H9 (cell line): ENCODE measurements around the gene ZSCAN2. TPM values are rescaled to one million over a fixed set of nuclear protein-coding genes. Genes with fewer than 3 reads are reported as not detected.

Experiments used
- DNase-seq: peaks from one replicate; pipeline ENCODE4 v3.0.0-alpha.2; 2017
- H2AFZ ChIP-seq: one replicate; pipeline ENCODE4 v1.6.1; 2013; ENCODE audit warnings: mild to moderate bottlenecking, low read length, control low read depth, moderate library complexity
- H2AK5ac ChIP-seq: 2 replicates; pipeline ENCODE4 v1.6.1; 2013; ENCODE audit warnings: low read length, control low read depth, mixed read lengths; ENCODE audit not compliant: insufficient read length
- H2BK120ac ChIP-seq: one replicate; pipeline ENCODE4 v1.6.1; 2013; ENCODE audit warnings: low read depth, mild to moderate bottlenecking, low read length, control low read depth, inconsistent platforms; ENCODE audit not compliant: poor library complexity, severe bottlenecking
- H2BK12ac ChIP-seq: 2 replicates; pipeline ENCODE4 v1.6.1; 2013; ENCODE audit warnings: low read length, control low read depth, mixed read lengths, low read depth; ENCODE audit not compliant: insufficient read length
- H2BK15ac ChIP-seq: 2 replicates; pipeline ENCODE4 v1.6.1; 2013; ENCODE audit warnings: low read depth, low read length, control low read depth
- H2BK20ac ChIP-seq: one replicate; pipeline ENCODE4 v1.6.1; 2013; ENCODE audit warnings: low read depth, mild to moderate bottlenecking, low read length, control low read depth, inconsistent platforms; ENCODE audit not compliant: poor library complexity, severe bottlenecking
- H2BK5ac ChIP-seq: 2 replicates; pipeline ENCODE4 v1.6.1; 2013; ENCODE audit warnings: low read length, control low read depth, mixed read lengths; ENCODE audit not compliant: insufficient read length
- H3K14ac ChIP-seq: 2 replicates; pipeline ENCODE4 v1.6.1; 2013; ENCODE audit warnings: low read length, control low read depth; ENCODE audit not compliant: insufficient read depth
- H3K18ac ChIP-seq: 2 replicates; pipeline ENCODE4 v1.6.1; 2013; ENCODE audit warnings: low read depth, mild to moderate bottlenecking, mixed read lengths, low read length, control low read depth; ENCODE audit not compliant: insufficient read length
- H3K23ac ChIP-seq: 2 replicates; pipeline ENCODE4 v1.6.1; 2013; ENCODE audit warnings: low read length, control low read depth, mixed read lengths, low read depth; ENCODE audit not compliant: insufficient read length
- H3K23me2 ChIP-seq: 2 replicates; pipeline ENCODE4 v1.6.1; 2013; ENCODE audit warnings: low read depth, mild to moderate bottlenecking, mixed read lengths, low read length, control low read depth; ENCODE audit not compliant: insufficient read length, poor library complexity, severe bottlenecking
- H3K27ac ChIP-seq: 2 replicates; pipeline ENCODE4 v1.5.1; 2013; ENCODE audit warnings: low read length, control low read depth, mixed read lengths, low read depth; ENCODE audit not compliant: insufficient read length
- H3K27me3 ChIP-seq: 2 replicates; pipeline ENCODE4 v1.6.1; 2013; ENCODE audit warnings: low read length, control low read depth, inconsistent platforms; ENCODE audit not compliant: insufficient read depth
- H3K4ac ChIP-seq: 2 replicates; pipeline ENCODE4 v1.6.1; 2013; ENCODE audit warnings: low read depth, mild to moderate bottlenecking, control low read depth, inconsistent platforms, low read length, moderate library complexity
- H3K4me1 ChIP-seq: 2 replicates; pipeline ENCODE4 v1.6.1; 2013; ENCODE audit warnings: low read length, control low read depth, inconsistent platforms; ENCODE audit not compliant: insufficient read depth
- H3K4me2 ChIP-seq: 2 replicates; pipeline ENCODE4 v1.6.1; 2013; ENCODE audit warnings: low read length, control low read depth, mixed read lengths; ENCODE audit not compliant: insufficient read length, insufficient read depth
- H3K56ac ChIP-seq: 2 replicates; pipeline ENCODE4 v1.6.1; 2013; ENCODE audit warnings: low read depth, mild to moderate bottlenecking, mixed read lengths, low read length, control low read depth; ENCODE audit not compliant: insufficient read length
- H3K79me1 ChIP-seq: 2 replicates; pipeline ENCODE4 v1.6.1; 2013; ENCODE audit warnings: low read depth, mild to moderate bottlenecking, moderate library complexity, low read length, control low read depth, inconsistent platforms; ENCODE audit not compliant: insufficient read depth, poor library complexity, severe bottlenecking
- H3K79me2 ChIP-seq: 2 replicates; pipeline ENCODE4 v1.6.1; 2013; ENCODE audit warnings: low read length, control low read depth, inconsistent platforms; ENCODE audit not compliant: insufficient read depth
- H3K9ac ChIP-seq: 2 replicates; pipeline ENCODE4 v1.6.1; 2013; ENCODE audit warnings: low read length, control low read depth, mixed read lengths; ENCODE audit not compliant: insufficient read length; ENCODE audit errors: extremely low read depth
- H3K9me3 ChIP-seq: one replicate; pipeline ENCODE4 v1.6.1; 2013; ENCODE audit warnings: low read depth, low read length, inconsistent platforms; ENCODE audit not compliant: control insufficient read depth
- H3T11ph ChIP-seq: one replicate; pipeline ENCODE4 v1.6.1; 2013; ENCODE audit warnings: mild to moderate bottlenecking, low read length, control low read depth, inconsistent platforms
- H4K20me1 ChIP-seq: one replicate; pipeline ENCODE4 v1.6.1; 2013; ENCODE audit not compliant: control insufficient read depth, insufficient read length, insufficient read depth
- H4K5ac ChIP-seq: 2 replicates; pipeline ENCODE4 v1.6.1; 2013; ENCODE audit warnings: low read depth, mild to moderate bottlenecking, mixed read lengths, low read length, control low read depth; ENCODE audit not compliant: insufficient read length
- H4K8ac ChIP-seq: replicated peaks from 2 replicates; pipeline ENCODE4 v1.6.1; 2013; ENCODE audit warnings: low read length, control low read depth, mixed read lengths, low read depth; ENCODE audit not compliant: insufficient read length
- H4K91ac ChIP-seq: 2 replicates; pipeline ENCODE4 v1.6.1; 2013; ENCODE audit warnings: low read depth, mild to moderate bottlenecking, moderate library complexity, mixed read lengths, low read length, control low read depth; ENCODE audit not compliant: insufficient read length
- H3K27ac Mint-ChIP-seq, 3 experiments: 2 replicates in 2 of 3; 3 replicates in 1 of 3; pipeline ENCODE4 v1.8.0; 2020 to 2021; ENCODE audit warnings: mixed read lengths in 3 of 3, mild to moderate bottlenecking in 1 of 3, moderate library complexity in 1 of 3
- H3K27me3 Mint-ChIP-seq: 2 replicates; pipeline ENCODE4 v1.8.0; 2021; ENCODE audit warnings: low read depth, mild to moderate bottlenecking, moderate library complexity, mixed read lengths
- H3K36me3 Mint-ChIP-seq, 3 experiments: 2 replicates in 2 of 3; 3 replicates in 1 of 3; pipeline ENCODE4 v1.8.0; 2020 to 2021; ENCODE audit warnings: low read depth in 3 of 3, mixed read lengths in 3 of 3; ENCODE audit not compliant: insufficient read depth in 1 of 3
- H3K4me1 Mint-ChIP-seq, 2 experiments: 2 replicates each; pipeline ENCODE4 v1.8.0; 2020; ENCODE audit warnings: mixed read lengths in 2 of 2
- H3K4me3 Mint-ChIP-seq, 2 experiments: 2 replicates in 1 of 2; 3 replicates in 1 of 2; pipeline ENCODE4 v1.8.0; 2020 to 2021; ENCODE audit warnings: mild to moderate bottlenecking in 2 of 2, mixed read lengths in 2 of 2, moderate library complexity in 1 of 2
- H3K9me3 Mint-ChIP-seq, 2 experiments: 2 replicates in 1 of 2; 3 replicates in 1 of 2; pipeline ENCODE4 v1.8.0; 2020; ENCODE audit warnings: mild to moderate bottlenecking in 2 of 2, mixed read lengths in 2 of 2, moderate library complexity in 1 of 2
- WGBS: extraction: QIAGEN DNeasy Blood & Tissue Kit; methylation state at CpG from one replicate; pipeline ENCODE4 v1.1.7; 2013; ENCODE audit warnings: missing lambda C conversion rate, low lambda C conversion rate, mixed read lengths; ENCODE audit not compliant: insufficient read length; ENCODE audit errors: extremely low coverage; 5-methylcytosine and 5-hydroxymethylcytosine counted together
- total RNA-seq: library from RNA; stranded (reverse); gene quantifications from 2 replicates; pipeline ENCODE4 v1.2.1, GENCODE V29; 2021
- TF ChIP-seq, protein P1 (sequence below): fragments of 200-600 bp; sonication (generic); conservative IDR thresholded peaks from 3 replicates; pipeline ENCODE4 v1.8.0; 2021; ENCODE audit warnings: antibody characterized with exemption, mild to moderate bottlenecking

Gene ZSCAN2
- total RNA-seq, 1 experiment from 2014 or later = 28.4 TPM

DNA sequence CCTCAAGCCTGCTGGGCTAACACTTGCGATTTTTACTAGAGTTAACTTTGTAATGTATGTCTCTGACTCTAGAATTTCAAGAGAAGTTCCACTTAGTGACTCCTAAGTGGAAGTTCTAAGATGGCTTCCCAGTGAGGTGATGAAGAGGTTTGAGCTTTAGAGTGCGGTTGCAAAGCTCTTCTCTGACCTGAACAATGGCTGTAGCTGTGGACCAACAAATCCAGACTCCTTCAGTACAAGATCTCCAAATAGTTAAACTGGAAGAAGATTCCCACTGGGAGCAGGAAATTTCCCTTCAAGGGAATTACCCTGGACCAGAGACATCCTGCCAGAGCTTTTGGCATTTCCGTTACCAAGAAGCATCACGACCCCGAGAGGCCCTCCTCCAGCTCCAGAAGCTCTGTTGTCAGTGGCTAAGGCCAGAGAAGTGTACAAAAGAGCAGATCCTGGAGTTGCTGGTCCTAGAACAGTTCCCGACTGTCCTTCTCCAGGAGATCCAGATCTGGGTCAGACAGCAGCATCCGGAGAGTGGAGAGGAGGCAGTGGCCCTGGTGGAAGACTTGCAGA is 31.0 kb downstream of the ZSCAN2 start:
- Histone ChIP-seq H3K14ac (no peak overlapping the region), H3K4me1 (peaks cover 11% of the 10 kb centered on the region; the same call in 1 of the 2 replicates), H3K4me2 (peak overlapping the region; percentile 57), H2BK12ac (no peak overlapping the region), H4K91ac (no peak overlapping the region), H2BK120ac (no peak overlapping the region), H2BK15ac (no peak overlapping the region), H3K23ac (no peak overlapping the region), H3K9ac (no peak overlapping the region), H3K23me2 (peaks cover 16% of the 10 kb centered on the region), H3T11ph (no peak overlapping the region), H3K9me3 (no peaks in the 10 kb centered on the region), H3K56ac (no peak overlapping the region), H3K79me1 (no peaks in the 10 kb centered on the region), H3K18ac (no peak overlapping the region), H2AFZ (no peak overlapping the region), H3K79me2 (no peaks in the 10 kb centered on the region), H2BK5ac (no peak overlapping the region), H4K8ac (no peak overlapping the region), H3K27me3 (no peaks in the 10 kb centered on the region; the same call in 1 of the 2 replicates), H3K4ac (no peak overlapping the region), H2AK5ac (no peak overlapping the region), H4K5ac (no peak overlapping the region), H3K27ac (no peak overlapping the region), H4K20me1 (peaks cover 3% of the 10 kb centered on the region), H2BK20ac (no peak overlapping the region)
- Mint-ChIP-seq H3K4me1 (peaks cover 23 to 32% of the 10 kb centered on the region in 2 experiments), H3K27ac (peak overlapping the region in 1 of 3 experiments; percentile 96; a peak in 3 of 7 replicates), H3K4me3 (peak overlapping the region; percentile 88 to 92), H3K27me3 (peaks cover 36% of the 10 kb centered on the region), H3K36me3 (peaks cover 6 to 11% (median 8%) of the 10 kb centered on the region in 3 experiments; a peak in 6 of 7 replicates), H3K9me3 (no peaks in the 10 kb centered on the region)
- TF ChIP-seq, protein P1, sequence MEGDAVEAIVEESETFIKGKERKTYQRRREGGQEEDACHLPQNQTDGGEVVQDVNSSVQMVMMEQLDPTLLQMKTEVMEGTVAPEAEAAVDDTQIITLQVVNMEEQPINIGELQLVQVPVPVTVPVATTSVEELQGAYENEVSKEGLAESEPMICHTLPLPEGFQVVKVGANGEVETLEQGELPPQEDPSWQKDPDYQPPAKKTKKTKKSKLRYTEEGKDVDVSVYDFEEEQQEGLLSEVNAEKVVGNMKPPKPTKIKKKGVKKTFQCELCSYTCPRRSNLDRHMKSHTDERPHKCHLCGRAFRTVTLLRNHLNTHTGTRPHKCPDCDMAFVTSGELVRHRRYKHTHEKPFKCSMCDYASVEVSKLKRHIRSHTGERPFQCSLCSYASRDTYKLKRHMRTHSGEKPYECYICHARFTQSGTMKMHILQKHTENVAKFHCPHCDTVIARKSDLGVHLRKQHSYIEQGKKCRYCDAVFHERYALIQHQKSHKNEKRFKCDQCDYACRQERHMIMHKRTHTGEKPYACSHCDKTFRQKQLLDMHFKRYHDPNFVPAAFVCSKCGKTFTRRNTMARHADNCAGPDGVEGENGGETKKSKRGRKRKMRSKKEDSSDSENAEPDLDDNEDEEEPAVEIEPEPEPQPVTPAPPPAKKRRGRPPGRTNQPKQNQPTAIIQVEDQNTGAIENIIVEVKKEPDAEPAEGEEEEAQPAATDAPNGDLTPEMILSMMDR = no peak
- no CpG with 5 or more reads among the region's 7 CpGs for WGBS
- no peak for DNase-seq
